H9 (cell line): Measurements from ENCODE around the gene VAV3. TPM values are rescaled to one million over a fixed set of nuclear protein-coding genes. Genes with fewer than 3 reads are reported as not detected.

ENCODE experiments used
- DNase-seq: peaks from one replicate; pipeline ENCODE4 v3.0.0-alpha.2; 2017
- H2AFZ ChIP-seq: one replicate; pipeline ENCODE4 v1.6.1; 2013; ENCODE audit warnings: mild to moderate bottlenecking, low read length, control low read depth, moderate library complexity
- H2AK5ac ChIP-seq: 2 replicates; pipeline ENCODE4 v1.6.1; 2013; ENCODE audit warnings: low read length, control low read depth, mixed read lengths; ENCODE audit not compliant: insufficient read length
- H2BK120ac ChIP-seq: one replicate; pipeline ENCODE4 v1.6.1; 2013; ENCODE audit warnings: low read depth, mild to moderate bottlenecking, low read length, control low read depth, inconsistent platforms; ENCODE audit not compliant: poor library complexity, severe bottlenecking
- H2BK12ac ChIP-seq: 2 replicates; pipeline ENCODE4 v1.6.1; 2013; ENCODE audit warnings: low read length, control low read depth, mixed read lengths, low read depth; ENCODE audit not compliant: insufficient read length
- H2BK15ac ChIP-seq: 2 replicates; pipeline ENCODE4 v1.6.1; 2013; ENCODE audit warnings: low read depth, low read length, control low read depth
- H2BK20ac ChIP-seq: one replicate; pipeline ENCODE4 v1.6.1; 2013; ENCODE audit warnings: low read depth, mild to moderate bottlenecking, low read length, control low read depth, inconsistent platforms; ENCODE audit not compliant: poor library complexity, severe bottlenecking
- H2BK5ac ChIP-seq: 2 replicates; pipeline ENCODE4 v1.6.1; 2013; ENCODE audit warnings: low read length, control low read depth, mixed read lengths; ENCODE audit not compliant: insufficient read length
- H3K14ac ChIP-seq: 2 replicates; pipeline ENCODE4 v1.6.1; 2013; ENCODE audit warnings: low read length, control low read depth; ENCODE audit not compliant: insufficient read depth
- H3K18ac ChIP-seq: 2 replicates; pipeline ENCODE4 v1.6.1; 2013; ENCODE audit warnings: low read depth, mild to moderate bottlenecking, mixed read lengths, low read length, control low read depth; ENCODE audit not compliant: insufficient read length
- H3K23ac ChIP-seq: 2 replicates; pipeline ENCODE4 v1.6.1; 2013; ENCODE audit warnings: low read length, control low read depth, mixed read lengths, low read depth; ENCODE audit not compliant: insufficient read length
- H3K23me2 ChIP-seq: 2 replicates; pipeline ENCODE4 v1.6.1; 2013; ENCODE audit warnings: low read depth, mild to moderate bottlenecking, mixed read lengths, low read length, control low read depth; ENCODE audit not compliant: insufficient read length, poor library complexity, severe bottlenecking
- H3K27ac ChIP-seq: 2 replicates; pipeline ENCODE4 v1.5.1; 2013; ENCODE audit warnings: low read length, control low read depth, mixed read lengths, low read depth; ENCODE audit not compliant: insufficient read length
- H3K27me3 ChIP-seq: 2 replicates; pipeline ENCODE4 v1.6.1; 2013; ENCODE audit warnings: low read length, control low read depth, inconsistent platforms; ENCODE audit not compliant: insufficient read depth
- H3K4ac ChIP-seq: 2 replicates; pipeline ENCODE4 v1.6.1; 2013; ENCODE audit warnings: low read depth, mild to moderate bottlenecking, control low read depth, inconsistent platforms, low read length, moderate library complexity
- H3K4me1 ChIP-seq: 2 replicates; pipeline ENCODE4 v1.6.1; 2013; ENCODE audit warnings: low read length, control low read depth, inconsistent platforms; ENCODE audit not compliant: insufficient read depth
- H3K4me2 ChIP-seq: 2 replicates; pipeline ENCODE4 v1.6.1; 2013; ENCODE audit warnings: low read length, control low read depth, mixed read lengths; ENCODE audit not compliant: insufficient read length, insufficient read depth
- H3K56ac ChIP-seq: 2 replicates; pipeline ENCODE4 v1.6.1; 2013; ENCODE audit warnings: low read depth, mild to moderate bottlenecking, mixed read lengths, low read length, control low read depth; ENCODE audit not compliant: insufficient read length
- H3K79me1 ChIP-seq: 2 replicates; pipeline ENCODE4 v1.6.1; 2013; ENCODE audit warnings: low read depth, mild to moderate bottlenecking, moderate library complexity, low read length, control low read depth, inconsistent platforms; ENCODE audit not compliant: insufficient read depth, poor library complexity, severe bottlenecking
- H3K79me2 ChIP-seq: 2 replicates; pipeline ENCODE4 v1.6.1; 2013; ENCODE audit warnings: low read length, control low read depth, inconsistent platforms; ENCODE audit not compliant: insufficient read depth
- H3K9ac ChIP-seq: 2 replicates; pipeline ENCODE4 v1.6.1; 2013; ENCODE audit warnings: low read length, control low read depth, mixed read lengths; ENCODE audit not compliant: insufficient read length; ENCODE audit errors: extremely low read depth
- H3K9me3 ChIP-seq: one replicate; pipeline ENCODE4 v1.6.1; 2013; ENCODE audit warnings: low read depth, low read length, inconsistent platforms; ENCODE audit not compliant: control insufficient read depth
- H3T11ph ChIP-seq: one replicate; pipeline ENCODE4 v1.6.1; 2013; ENCODE audit warnings: mild to moderate bottlenecking, low read length, control low read depth, inconsistent platforms
- H4K20me1 ChIP-seq: one replicate; pipeline ENCODE4 v1.6.1; 2013; ENCODE audit not compliant: control insufficient read depth, insufficient read length, insufficient read depth
- H4K5ac ChIP-seq: 2 replicates; pipeline ENCODE4 v1.6.1; 2013; ENCODE audit warnings: low read depth, mild to moderate bottlenecking, mixed read lengths, low read length, control low read depth; ENCODE audit not compliant: insufficient read length
- H4K8ac ChIP-seq: replicated peaks from 2 replicates; pipeline ENCODE4 v1.6.1; 2013; ENCODE audit warnings: low read length, control low read depth, mixed read lengths, low read depth; ENCODE audit not compliant: insufficient read length
- H4K91ac ChIP-seq: 2 replicates; pipeline ENCODE4 v1.6.1; 2013; ENCODE audit warnings: low read depth, mild to moderate bottlenecking, moderate library complexity, mixed read lengths, low read length, control low read depth; ENCODE audit not compliant: insufficient read length
- H3K27ac Mint-ChIP-seq, 3 experiments: 2 replicates in 2 of 3; 3 replicates in 1 of 3; pipeline ENCODE4 v1.8.0; 2020 to 2021; ENCODE audit warnings: mixed read lengths in 3 of 3, mild to moderate bottlenecking in 1 of 3, moderate library complexity in 1 of 3
- H3K27me3 Mint-ChIP-seq: 2 replicates; pipeline ENCODE4 v1.8.0; 2021; ENCODE audit warnings: low read depth, mild to moderate bottlenecking, moderate library complexity, mixed read lengths
- H3K36me3 Mint-ChIP-seq, 3 experiments: 2 replicates in 2 of 3; 3 replicates in 1 of 3; pipeline ENCODE4 v1.8.0; 2020 to 2021; ENCODE audit warnings: low read depth in 3 of 3, mixed read lengths in 3 of 3; ENCODE audit not compliant: insufficient read depth in 1 of 3
- H3K4me1 Mint-ChIP-seq, 2 experiments: 2 replicates each; pipeline ENCODE4 v1.8.0; 2020; ENCODE audit warnings: mixed read lengths in 2 of 2
- H3K4me3 Mint-ChIP-seq, 2 experiments: 2 replicates in 1 of 2; 3 replicates in 1 of 2; pipeline ENCODE4 v1.8.0; 2020 to 2021; ENCODE audit warnings: mild to moderate bottlenecking in 2 of 2, mixed read lengths in 2 of 2, moderate library complexity in 1 of 2
- H3K9me3 Mint-ChIP-seq, 2 experiments: 2 replicates in 1 of 2; 3 replicates in 1 of 2; pipeline ENCODE4 v1.8.0; 2020; ENCODE audit warnings: mild to moderate bottlenecking in 2 of 2, mixed read lengths in 2 of 2, moderate library complexity in 1 of 2
- WGBS: extraction: QIAGEN DNeasy Blood & Tissue Kit; methylation state at CpG from one replicate; pipeline ENCODE4 v1.1.7; 2013; ENCODE audit warnings: missing lambda C conversion rate, low lambda C conversion rate, mixed read lengths; ENCODE audit not compliant: insufficient read length; ENCODE audit errors: extremely low coverage; 5-methylcytosine and 5-hydroxymethylcytosine counted together
- total RNA-seq: library from RNA; stranded (reverse); gene quantifications from 2 replicates; pipeline ENCODE4 v1.2.1, GENCODE V29; 2021
- TF ChIP-seq, protein P1 (sequence below): fragments of 200-600 bp; sonication (generic); conservative IDR thresholded peaks from 3 replicates; pipeline ENCODE4 v1.8.0; 2021; ENCODE audit warnings: antibody characterized with exemption, mild to moderate bottlenecking

VAV3 gene
- total RNA-seq, 1 experiment from 2014 or later: 5.1 TPM

DNA sequence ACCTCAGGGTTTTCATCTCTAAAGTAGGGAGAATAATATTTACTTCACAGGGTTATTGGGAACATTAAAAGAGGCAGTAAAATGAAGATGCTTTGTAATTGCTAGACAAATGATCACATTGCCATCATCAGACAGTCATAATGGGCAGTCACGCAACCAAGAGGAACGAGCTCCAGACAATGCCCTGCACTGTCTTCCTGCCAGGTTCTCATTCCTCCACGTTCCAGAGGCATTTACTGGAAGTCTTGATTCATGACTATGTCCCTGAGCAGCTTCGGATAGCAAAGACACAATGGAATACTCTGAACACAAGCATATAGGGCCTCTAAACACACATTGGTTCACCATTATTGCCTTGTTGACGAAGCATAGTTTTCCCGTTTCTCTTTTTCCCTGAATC, 434.4 kb downstream of the VAV3 start:
- no peak overlapping the region for H2AFZ ChIP-seq
- H3K27me3 Mint-ChIP-seq: no peaks in the 10 kb centered on the region

More for the DNA sequence above, 434.4 kb downstream of the VAV3 start:
- Histone ChIP-seq H3K14ac (no peak overlapping the region), H3K56ac (no peak overlapping the region), H2BK12ac (no peak overlapping the region), H2BK15ac (no peak overlapping the region), H3T11ph (no peak overlapping the region), H4K91ac (no peak overlapping the region), H2BK120ac (no peak overlapping the region), H3K23ac (no peak overlapping the region), H2BK5ac (no peak overlapping the region), H3K9ac (no peak overlapping the region), H3K23me2 (no peaks in the 10 kb centered on the region), H3K27ac (no peak overlapping the region), H3K18ac (no peak overlapping the region), H3K27me3 (no peaks in the 10 kb centered on the region), H3K4me2 (no peak overlapping the region), H4K20me1 (no peaks in the 10 kb centered on the region), H3K9me3 (no peaks in the 10 kb centered on the region), H4K8ac (no peak overlapping the region), H3K4ac (no peak overlapping the region), H2BK20ac (no peak overlapping the region), H2AK5ac (no peak overlapping the region), H3K79me2 (no peaks in the 10 kb centered on the region), H3K79me1 (no peaks in the 10 kb centered on the region), H3K4me1 (no peaks in the 10 kb centered on the region), H4K5ac (no peak overlapping the region)
- no peaks in the 10 kb centered on the region for H3K9me3 Mint-ChIP-seq
- no peak overlapping the region for H3K4me3 Mint-ChIP-seq
- WGBS: no CpG with 5 or more reads among the region's 6 CpGs
- no peaks in the 10 kb centered on the region; a peak in 1 of 7 replicates for H3K36me3 Mint-ChIP-seq
- no peak for DNase-seq
- H3K4me1 Mint-ChIP-seq: peaks cover 16 to 21% of the 10 kb centered on the region in 2 experiments
- TF ChIP-seq, protein P1, sequence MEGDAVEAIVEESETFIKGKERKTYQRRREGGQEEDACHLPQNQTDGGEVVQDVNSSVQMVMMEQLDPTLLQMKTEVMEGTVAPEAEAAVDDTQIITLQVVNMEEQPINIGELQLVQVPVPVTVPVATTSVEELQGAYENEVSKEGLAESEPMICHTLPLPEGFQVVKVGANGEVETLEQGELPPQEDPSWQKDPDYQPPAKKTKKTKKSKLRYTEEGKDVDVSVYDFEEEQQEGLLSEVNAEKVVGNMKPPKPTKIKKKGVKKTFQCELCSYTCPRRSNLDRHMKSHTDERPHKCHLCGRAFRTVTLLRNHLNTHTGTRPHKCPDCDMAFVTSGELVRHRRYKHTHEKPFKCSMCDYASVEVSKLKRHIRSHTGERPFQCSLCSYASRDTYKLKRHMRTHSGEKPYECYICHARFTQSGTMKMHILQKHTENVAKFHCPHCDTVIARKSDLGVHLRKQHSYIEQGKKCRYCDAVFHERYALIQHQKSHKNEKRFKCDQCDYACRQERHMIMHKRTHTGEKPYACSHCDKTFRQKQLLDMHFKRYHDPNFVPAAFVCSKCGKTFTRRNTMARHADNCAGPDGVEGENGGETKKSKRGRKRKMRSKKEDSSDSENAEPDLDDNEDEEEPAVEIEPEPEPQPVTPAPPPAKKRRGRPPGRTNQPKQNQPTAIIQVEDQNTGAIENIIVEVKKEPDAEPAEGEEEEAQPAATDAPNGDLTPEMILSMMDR: no peak
- peak overlapping the region in 1 of 3 experiments; percentile 7; a peak in 1 of 7 replicates for H3K27ac Mint-ChIP-seq
